ENCODE results near the gene WDR59. TPM values are rescaled to one million over a fixed set of nuclear protein-coding genes. Genes with fewer than 3 reads are reported as not detected.
"Not testable (repeated sequence)": the region's sequence is repeated elsewhere in the genome, so short reads cannot be mapped to it uniquely, and the experiment has no call there.

The WDR59 gene
- total RNA-seq, 4 donors from 2014 or later, result 29.1 to 112 (median 42.6) TPM

GRCh38 chr16:74846714-74847113 is 138.2 kb downstream of the WDR59 start:
- no peak for TF ChIP-seq EP300 (IDR thresholded peaks at IDR 0.05; ENCODE audit: low read depth)
- no peak for TF ChIP-seq POLR2AphosphoS5 (IDR thresholded peaks at IDR 0.05)
- no peak for TF ChIP-seq POLR2A (IDR thresholded peaks at IDR 0.05)
- TF ChIP-seq CTCF (IDR thresholded peaks at IDR 0.05), result no peak
- in situ Hi-C loops (cut with MboI; ENCODE audit: low pct_ligation_motif_present in 1 of 4, low pct_unique_long_range_greater_than_20kb in 1 of 4, low sequenced_read_pairs in 3 of 4), result no loop called here
- WGBS, 2 donors (ENCODE audit: low coverage in 1 of 2), result 80 to 93% methylated on average over 4 of the region's 4 CpGs
- H3K4me1 ChIP-seq, result peaks cover 0 to 5% (median 2%) of the 10 kb centered on the region in 4 donors
- H3K4me3 ChIP-seq, result no peak overlapping the region
- no peaks in the 10 kb centered on the region for H3K36me3 ChIP-seq
- no peaks in the 10 kb centered on the region for H3K27me3 ChIP-seq
- intact Hi-C loops (cut with DNase I; ENCODE audit: low total_unique reads), result no loop called here
- no peaks in the 10 kb centered on the region for H3K9me3 ChIP-seq
- H3K27ac ChIP-seq, result no peak overlapping the region
- DNase-seq, result no peak

- no peak for TF ChIP-seq POLR2A (IDR thresholded peaks at IDR 0.05)
- no peak for TF ChIP-seq EP300 (IDR thresholded peaks at IDR 0.05; ENCODE audit: low read depth)
- no peak for TF ChIP-seq POLR2AphosphoS5 (IDR thresholded peaks at IDR 0.05)
- no peak for TF ChIP-seq CTCF (IDR thresholded peaks at IDR 0.05)
- intact Hi-C loops (cut with DNase I; ENCODE audit: low total_unique reads) (no loop called here), in situ Hi-C loops (cut with MboI; ENCODE audit: low pct_ligation_motif_present in 1 of 4, low pct_unique_long_range_greater_than_20kb in 1 of 4, low sequenced_read_pairs in 3 of 4) (no loop called here)
- Histone ChIP-seq H3K36me3 (no peaks in the 10 kb centered on the region), H3K9me3 (no peaks in the 10 kb centered on the region), H3K27ac (no peak overlapping the region), H3K4me3 (no peak overlapping the region), H3K4me1 (no peaks in the 10 kb centered on the region), H3K27me3 (no peaks in the 10 kb centered on the region)
- no peak for DNase-seq
- WGBS, 2 donors (ENCODE audit: low coverage in 1 of 2), result 83 to 85% methylated on average over 20 of the region's 20 CpGs
Measured at GRCh38 chr16:74844041-74844980, 140.6 kb downstream of the WDR59 start.

- WGBS, 2 donors (ENCODE audit: low coverage in 1 of 2), result 83% methylated on average over 14 of the region's 14 CpGs; no CpG with 5 or more reads in 1 of the 2 donors
- DNase-seq; in situ Hi-C loops (cut with MboI; ENCODE audit: low pct_ligation_motif_present in 1 of 4, low pct_unique_long_range_greater_than_20kb in 1 of 4, low sequenced_read_pairs in 3 of 4); H3K27ac ChIP-seq; H3K27me3 ChIP-seq; H3K4me1 ChIP-seq; intact Hi-C loops (cut with DNase I; ENCODE audit: low total_unique reads); H3K4me3 ChIP-seq; H3K9me3 ChIP-seq; H3K36me3 ChIP-seq: not testable (repeated sequence)
Measured at GRCh38 chr16:74843381-74844035, 141.4 kb downstream of the WDR59 start.

GRCh38 chr16:74842413-74842812 is 142.5 kb downstream of the WDR59 start:
- in situ Hi-C loops (cut with MboI; ENCODE audit: low pct_ligation_motif_present in 1 of 4, low pct_unique_long_range_greater_than_20kb in 1 of 4, low sequenced_read_pairs in 3 of 4), result no loop called here

More at GRCh38 chr16:74842413-74842812, 142.5 kb downstream of the WDR59 start:
- TF ChIP-seq POLR2AphosphoS5 (IDR thresholded peaks at IDR 0.05) (no peak), EP300 (IDR thresholded peaks at IDR 0.05; ENCODE audit: low read depth) (no peak), POLR2A (IDR thresholded peaks at IDR 0.05) (no peak), CTCF (IDR thresholded peaks at IDR 0.05) (no peak)
- WGBS, 2 donors (ENCODE audit: low coverage in 1 of 2), result 52 to 58% methylated on average over 6 of the region's 6 CpGs
- intact Hi-C loops (cut with DNase I; ENCODE audit: low total_unique reads), result no loop called here
- Histone ChIP-seq H3K27ac (no peak overlapping the region), H3K9me3 (no peaks in the 10 kb centered on the region), H3K4me1 (no peaks in the 10 kb centered on the region), H3K36me3 (no peaks in the 10 kb centered on the region), H3K27me3 (no peaks in the 10 kb centered on the region), H3K4me3 (no peak overlapping the region)
- DNase-seq, result no peak

Measured in transverse colon (tissue), 4 donors.